Endothelial cell (in vitro differentiated cells): ENCODE data around the gene CPSF7. TPM values are rescaled to one million over a fixed set of nuclear protein-coding genes. Genes with fewer than 3 reads are reported as not detected.
"Not testable (repeated sequence)": the region's sequence is repeated elsewhere in the genome, so short reads cannot be mapped to it uniquely, and the experiment has no call there.

Source experiments
- DNase-seq: peaks from one replicate; pipeline ENCODE4 v3.0.0; 2021; ENCODE audit warnings: low spot score
- H3K27ac Mint-ChIP-seq: one replicate; pipeline ENCODE4 v1.8.0; 2021; ENCODE audit warnings: mixed read lengths, inconsistent platforms; ENCODE audit not compliant: unreplicated experiment
- H3K27me3 Mint-ChIP-seq: one replicate; pipeline ENCODE4 v1.8.0; 2021; ENCODE audit warnings: mild to moderate bottlenecking, moderate library complexity, mixed read lengths, inconsistent platforms; ENCODE audit not compliant: unreplicated experiment
- H3K36me3 Mint-ChIP-seq: one replicate; pipeline ENCODE4 v1.8.0; 2021; ENCODE audit warnings: mild to moderate bottlenecking, low read depth, mixed read lengths, inconsistent platforms; ENCODE audit not compliant: unreplicated experiment
- H3K4me1 Mint-ChIP-seq: one replicate; pipeline ENCODE4 v1.8.0; 2021; ENCODE audit warnings: mild to moderate bottlenecking, mixed read lengths, inconsistent platforms; ENCODE audit not compliant: unreplicated experiment
- H3K4me3 Mint-ChIP-seq: one replicate; pipeline ENCODE4 v1.8.0; 2021; ENCODE audit warnings: mild to moderate bottlenecking, mixed read lengths, inconsistent platforms; ENCODE audit not compliant: unreplicated experiment
- H3K9me3 Mint-ChIP-seq: one replicate; pipeline ENCODE4 v1.8.0; 2021; ENCODE audit warnings: mixed read lengths, inconsistent platforms; ENCODE audit not compliant: unreplicated experiment
- total RNA-seq: library from RNA; stranded (reverse); fragmentation: NEBNext Ultra II Directional; extraction: Animal tissue kit (Norgen Biotek cat#: 25700); gene quantifications from one replicate; pipeline ENCODE4 v1.2.1, GENCODE V29; 2021; ENCODE audit not compliant: unreplicated experiment
- TF ChIP-seq, protein P1 (sequence below): fragments of 200-600 bp; sonication (generic); IDR thresholded peaks from one replicate; pipeline ENCODE4 v1.5.0; 2021; ENCODE audit warnings: antibody characterized with exemption; ENCODE audit not compliant: unreplicated experiment

CPSF7 gene
- total RNA-seq, 1 donor from 2014 or later, result 79.5 TPM

DNA sequence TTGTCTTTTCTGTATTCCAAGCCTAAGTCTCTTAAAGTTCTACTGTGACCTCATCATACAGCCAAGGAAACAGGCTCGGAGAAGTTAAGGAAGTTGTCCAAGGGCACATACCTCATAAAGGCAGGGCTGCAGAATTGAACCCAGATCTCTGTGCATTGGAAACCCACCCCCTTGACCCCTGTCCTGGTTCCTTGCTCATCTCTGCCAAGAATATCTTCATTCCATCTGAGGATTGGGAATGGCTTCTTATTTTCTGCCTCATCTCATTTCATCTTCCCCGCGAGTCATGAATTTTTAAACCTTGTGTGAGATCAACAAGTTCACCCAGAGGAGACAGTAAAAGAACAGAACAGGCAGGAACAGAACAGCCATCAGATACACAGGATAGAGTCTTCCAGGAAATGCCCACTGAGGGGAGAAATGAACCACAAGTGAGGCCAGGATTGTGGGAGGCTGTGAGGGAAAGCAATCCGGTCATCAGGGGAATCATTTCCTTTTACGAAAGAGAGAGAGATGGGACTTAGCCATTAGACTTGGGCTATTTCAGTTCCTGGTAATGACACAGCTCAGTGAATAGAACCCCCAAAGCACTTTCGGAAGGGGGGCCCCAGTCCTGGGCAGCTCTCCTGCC, 44.4 kb upstream of the CPSF7 start:
- Mint-ChIP-seq H3K27me3 (peaks cover 5% of the 10 kb centered on the region), H3K27ac (no peak overlapping the region), H3K4me3 (peak overlapping the region; percentile 6), H3K9me3 (no peaks in the 10 kb centered on the region), H3K4me1 (peaks cover 9% of the 10 kb centered on the region), H3K36me3 (peaks cover 10% of the 10 kb centered on the region)
- DNase-seq, result no peak
- TF ChIP-seq, protein P1, sequence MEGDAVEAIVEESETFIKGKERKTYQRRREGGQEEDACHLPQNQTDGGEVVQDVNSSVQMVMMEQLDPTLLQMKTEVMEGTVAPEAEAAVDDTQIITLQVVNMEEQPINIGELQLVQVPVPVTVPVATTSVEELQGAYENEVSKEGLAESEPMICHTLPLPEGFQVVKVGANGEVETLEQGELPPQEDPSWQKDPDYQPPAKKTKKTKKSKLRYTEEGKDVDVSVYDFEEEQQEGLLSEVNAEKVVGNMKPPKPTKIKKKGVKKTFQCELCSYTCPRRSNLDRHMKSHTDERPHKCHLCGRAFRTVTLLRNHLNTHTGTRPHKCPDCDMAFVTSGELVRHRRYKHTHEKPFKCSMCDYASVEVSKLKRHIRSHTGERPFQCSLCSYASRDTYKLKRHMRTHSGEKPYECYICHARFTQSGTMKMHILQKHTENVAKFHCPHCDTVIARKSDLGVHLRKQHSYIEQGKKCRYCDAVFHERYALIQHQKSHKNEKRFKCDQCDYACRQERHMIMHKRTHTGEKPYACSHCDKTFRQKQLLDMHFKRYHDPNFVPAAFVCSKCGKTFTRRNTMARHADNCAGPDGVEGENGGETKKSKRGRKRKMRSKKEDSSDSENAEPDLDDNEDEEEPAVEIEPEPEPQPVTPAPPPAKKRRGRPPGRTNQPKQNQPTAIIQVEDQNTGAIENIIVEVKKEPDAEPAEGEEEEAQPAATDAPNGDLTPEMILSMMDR, result no peak

DNA sequence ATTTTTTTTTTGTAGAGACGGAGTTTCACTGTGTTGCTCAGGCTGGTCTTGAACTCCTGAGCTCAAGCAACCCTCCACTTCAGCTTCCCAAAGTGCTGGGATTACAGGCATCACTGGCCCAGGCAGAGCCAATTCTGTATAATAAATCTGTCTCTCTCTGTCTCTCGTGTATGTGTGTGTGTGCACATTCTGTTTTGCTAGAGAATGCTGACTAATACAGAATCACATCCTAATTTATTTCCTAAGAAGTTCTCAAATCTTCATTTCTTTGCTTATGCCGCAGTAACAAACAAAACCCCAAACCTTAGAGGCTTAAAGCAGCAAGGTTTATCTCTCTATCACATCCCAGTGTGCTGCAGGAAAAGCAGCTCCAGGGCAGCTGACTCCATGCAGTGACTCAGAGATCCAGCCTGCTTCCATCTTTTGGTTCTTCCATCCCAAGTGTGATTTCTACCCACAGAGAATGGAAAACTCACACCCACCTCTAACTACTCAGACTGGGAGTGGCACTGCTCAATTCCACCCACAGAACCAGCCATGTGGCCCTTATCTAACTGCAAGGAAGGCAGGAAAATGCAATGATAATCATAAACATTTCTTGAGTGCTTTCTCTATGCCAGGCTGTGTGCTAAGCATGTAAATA, 43.7 kb upstream of the CPSF7 start:
- H3K9me3 Mint-ChIP-seq, result no peaks in the 10 kb centered on the region
- H3K36me3 Mint-ChIP-seq, result peaks cover 10% of the 10 kb centered on the region
- H3K4me1 Mint-ChIP-seq, result peaks cover 9% of the 10 kb centered on the region
- peaks cover 5% of the 10 kb centered on the region for H3K27me3 Mint-ChIP-seq
- DNase-seq, result no peak
- no peak overlapping the region for H3K27ac Mint-ChIP-seq
- TF ChIP-seq, protein P1, result no peak
- H3K4me3 Mint-ChIP-seq, result peak overlapping the region; percentile 68

DNA sequence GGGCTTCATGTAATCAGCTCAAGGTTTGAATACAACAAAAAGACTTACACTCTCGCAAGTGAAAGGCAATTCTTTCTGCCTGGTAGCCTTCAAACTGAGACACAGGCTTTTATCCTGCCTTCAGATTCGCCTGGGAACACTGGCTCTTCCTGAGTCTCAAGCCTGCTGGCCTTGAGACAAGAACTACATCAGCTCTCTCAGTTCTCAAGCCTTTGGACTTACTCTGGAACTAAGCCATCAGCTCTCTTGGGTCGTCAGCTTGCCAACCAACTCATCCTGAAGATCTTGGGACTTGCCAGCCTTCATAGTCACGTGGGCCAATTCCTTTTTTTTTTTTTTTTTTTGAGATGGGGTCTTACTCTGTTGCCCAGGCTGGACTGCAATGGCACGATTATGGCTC, 43.1 kb upstream of the CPSF7 start:
- H3K27ac Mint-ChIP-seq, result no peak overlapping the region
- H3K4me1 Mint-ChIP-seq, result peaks cover 9% of the 10 kb centered on the region
- peaks cover 16% of the 10 kb centered on the region for H3K36me3 Mint-ChIP-seq
- H3K4me3 Mint-ChIP-seq, result no peak overlapping the region
- DNase-seq, result no peak
- H3K9me3 Mint-ChIP-seq, result no peaks in the 10 kb centered on the region
- H3K27me3 Mint-ChIP-seq, result peaks cover 2% of the 10 kb centered on the region
- TF ChIP-seq, protein P1, result no peak

DNA sequence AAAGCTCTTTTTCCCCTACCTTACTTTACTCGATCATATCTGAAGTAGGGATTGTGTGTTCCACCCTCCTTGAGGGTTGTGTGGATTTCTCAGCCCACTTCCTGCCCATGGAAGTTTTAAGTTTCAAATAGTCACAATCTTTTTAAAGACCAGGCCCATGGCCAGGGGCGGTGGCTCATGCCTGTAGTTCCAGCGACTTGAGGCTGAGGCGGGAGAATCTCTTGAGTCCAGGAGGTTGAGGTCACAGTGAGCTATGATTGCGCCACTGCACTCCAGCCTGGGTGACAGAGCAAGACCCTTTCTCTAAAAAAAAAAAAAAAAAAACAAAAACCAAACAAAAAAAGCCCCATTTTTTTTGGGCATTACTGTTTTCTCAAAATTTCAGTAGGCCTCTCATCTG, 42.5 kb upstream of the CPSF7 start:
- Mint-ChIP-seq H3K27me3 (peaks cover 1% of the 10 kb centered on the region), H3K4me3 (no peak overlapping the region), H3K9me3 (no peaks in the 10 kb centered on the region), H3K27ac (no peak overlapping the region), H3K36me3 (peaks cover 16% of the 10 kb centered on the region), H3K4me1 (peaks cover 9% of the 10 kb centered on the region)
- no peak for DNase-seq
- TF ChIP-seq, protein P1, result no peak

DNA sequence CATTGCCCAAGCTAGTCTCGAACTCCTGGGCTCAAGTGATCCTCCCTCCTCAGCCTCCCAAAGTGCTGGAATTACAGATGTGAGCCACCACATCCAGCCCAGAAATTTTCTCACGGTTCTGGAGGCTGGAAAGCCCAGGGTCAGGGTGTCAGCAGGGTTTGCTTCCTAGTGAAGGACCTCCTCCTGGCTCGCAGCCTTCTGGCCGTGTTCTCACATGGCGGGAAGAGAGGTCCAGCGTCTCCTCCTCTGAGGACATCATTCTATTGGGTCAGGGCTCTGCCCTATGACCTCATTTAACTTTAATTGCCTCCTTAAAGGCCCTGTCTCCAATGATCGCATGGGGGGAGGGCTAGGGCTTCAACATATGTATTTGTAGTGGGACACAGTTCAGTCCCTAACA, 38.2 kb upstream of the CPSF7 start:
- no peak for DNase-seq
- H3K27ac Mint-ChIP-seq, result no peak overlapping the region
- no peaks in the 10 kb centered on the region for H3K9me3 Mint-ChIP-seq
- peaks cover 5% of the 10 kb centered on the region for H3K36me3 Mint-ChIP-seq
- no peak overlapping the region for H3K4me3 Mint-ChIP-seq
- TF ChIP-seq, protein P1, result no peak
- no peaks in the 10 kb centered on the region for H3K4me1 Mint-ChIP-seq
- H3K27me3 Mint-ChIP-seq, result peaks cover 2% of the 10 kb centered on the region

DNA sequence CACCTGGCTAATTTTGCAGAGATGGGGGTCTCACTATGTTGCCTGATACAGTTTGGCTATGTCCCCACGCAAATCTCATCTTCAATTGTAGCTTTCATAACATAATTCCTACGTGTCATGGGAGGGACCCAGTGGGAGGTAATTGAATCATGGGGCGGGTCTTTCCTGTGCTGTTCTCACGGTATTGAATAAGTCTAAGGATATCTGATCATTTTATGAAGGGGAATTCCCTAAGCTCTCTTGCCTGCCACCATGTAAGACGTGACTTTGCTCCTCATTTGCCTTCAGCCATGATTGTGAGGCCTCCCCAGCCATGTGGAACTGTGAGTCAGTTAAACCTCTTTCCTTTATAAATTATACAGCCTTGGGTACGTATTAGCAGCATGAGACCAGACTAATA, 37.8 kb upstream of the CPSF7 start:
- not testable (repeated sequence) for H3K27ac Mint-ChIP-seq, H3K9me3 Mint-ChIP-seq, H3K36me3 Mint-ChIP-seq, H3K4me1 Mint-ChIP-seq, H3K4me3 Mint-ChIP-seq, DNase-seq, H3K27me3 Mint-ChIP-seq
